Measurements from ENCODE around the gene NRP1.

DNA sequence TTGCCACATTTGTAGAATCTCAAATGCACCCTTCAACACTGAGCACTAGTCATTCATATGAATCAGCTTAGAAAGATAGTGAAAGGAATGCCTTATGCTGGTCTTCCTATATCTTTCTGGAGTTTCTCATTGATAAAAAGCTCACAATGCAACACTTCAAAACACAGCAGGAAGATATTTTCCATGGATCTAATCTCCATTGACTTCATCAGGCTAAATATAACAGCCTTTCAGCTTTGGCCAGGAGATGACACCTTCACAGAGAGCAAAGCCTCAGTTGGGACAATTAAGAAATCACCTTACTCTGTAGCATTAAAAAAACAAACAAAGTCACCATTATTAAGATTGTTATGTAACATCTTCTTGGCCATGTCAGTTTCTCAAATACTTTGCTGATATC lies 6.7 kb downstream of the NRP1 start:
- TF ChIP-seq, protein P1, sequence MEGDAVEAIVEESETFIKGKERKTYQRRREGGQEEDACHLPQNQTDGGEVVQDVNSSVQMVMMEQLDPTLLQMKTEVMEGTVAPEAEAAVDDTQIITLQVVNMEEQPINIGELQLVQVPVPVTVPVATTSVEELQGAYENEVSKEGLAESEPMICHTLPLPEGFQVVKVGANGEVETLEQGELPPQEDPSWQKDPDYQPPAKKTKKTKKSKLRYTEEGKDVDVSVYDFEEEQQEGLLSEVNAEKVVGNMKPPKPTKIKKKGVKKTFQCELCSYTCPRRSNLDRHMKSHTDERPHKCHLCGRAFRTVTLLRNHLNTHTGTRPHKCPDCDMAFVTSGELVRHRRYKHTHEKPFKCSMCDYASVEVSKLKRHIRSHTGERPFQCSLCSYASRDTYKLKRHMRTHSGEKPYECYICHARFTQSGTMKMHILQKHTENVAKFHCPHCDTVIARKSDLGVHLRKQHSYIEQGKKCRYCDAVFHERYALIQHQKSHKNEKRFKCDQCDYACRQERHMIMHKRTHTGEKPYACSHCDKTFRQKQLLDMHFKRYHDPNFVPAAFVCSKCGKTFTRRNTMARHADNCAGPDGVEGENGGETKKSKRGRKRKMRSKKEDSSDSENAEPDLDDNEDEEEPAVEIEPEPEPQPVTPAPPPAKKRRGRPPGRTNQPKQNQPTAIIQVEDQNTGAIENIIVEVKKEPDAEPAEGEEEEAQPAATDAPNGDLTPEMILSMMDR (IDR thresholded peaks at IDR 0.05), result peak in 1 of 6 experiments; percentile 30
- no peak for TF ChIP-seq POLR2A (IDR thresholded peaks at IDR 0.05)
